GM21367 (cell line): ENCODE measurements around the gene SLC22A31.

Source experiments
- ATAC-seq: cut with Tn5 transposase; IDR thresholded peaks from one replicate; pipeline ENCODE4 v1.9.1; 2021; ENCODE audit not compliant: unreplicated experiment

Gene SLC22A31

DNA sequence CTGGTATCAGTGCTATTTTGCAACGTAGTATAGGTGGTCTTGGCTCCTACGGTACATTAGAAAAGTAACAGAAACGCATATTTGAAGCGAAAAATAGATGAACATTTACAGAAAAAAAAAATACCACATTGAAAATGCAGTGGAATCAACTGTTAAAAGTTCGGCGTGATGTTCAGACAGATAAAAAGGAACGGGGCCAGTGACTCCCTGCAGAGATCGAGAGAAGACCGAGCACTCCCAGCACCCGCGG, 16.7 kb upstream of the SLC22A31 start:
- no peak for ATAC-seq

DNA sequence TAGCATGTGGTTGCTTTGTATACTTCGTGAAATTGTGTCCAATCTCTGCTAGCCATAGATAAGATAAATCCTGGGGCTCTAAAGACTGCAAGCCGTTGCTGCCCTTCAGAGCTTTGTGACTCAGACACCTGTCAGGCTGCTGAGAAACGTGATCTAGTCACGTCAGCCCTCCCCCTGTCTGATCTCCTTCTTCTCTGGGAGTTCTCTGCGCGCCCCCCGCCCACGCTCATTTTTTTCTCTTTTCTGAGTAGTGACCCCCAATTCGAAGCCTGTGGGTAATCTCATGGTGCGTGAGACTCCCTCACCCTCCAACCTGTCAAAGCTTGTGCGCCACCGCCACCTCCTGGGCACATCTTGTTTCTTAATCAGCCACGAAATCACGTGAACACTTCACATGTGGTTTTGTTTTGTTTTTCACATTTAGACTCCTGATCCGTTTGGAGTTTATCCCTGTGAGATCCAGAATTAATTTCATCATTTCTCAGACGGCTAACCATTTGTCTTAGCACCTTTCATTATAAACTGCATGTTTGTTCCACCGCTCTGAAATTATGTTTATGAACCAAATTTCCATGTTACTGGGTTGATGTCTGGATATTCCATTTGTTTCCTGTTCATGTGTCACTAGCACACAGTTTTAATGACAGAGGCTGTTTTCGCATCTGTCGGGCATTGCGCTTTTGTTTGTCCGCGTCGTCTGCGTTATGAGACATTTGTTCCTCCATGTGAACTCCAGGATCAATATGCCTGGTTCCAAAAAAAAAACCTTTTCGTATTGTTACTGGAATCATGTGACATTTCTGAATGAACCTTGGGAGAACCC, 16.2 kb upstream of the SLC22A31 start:
- ATAC-seq: no peak

DNA sequence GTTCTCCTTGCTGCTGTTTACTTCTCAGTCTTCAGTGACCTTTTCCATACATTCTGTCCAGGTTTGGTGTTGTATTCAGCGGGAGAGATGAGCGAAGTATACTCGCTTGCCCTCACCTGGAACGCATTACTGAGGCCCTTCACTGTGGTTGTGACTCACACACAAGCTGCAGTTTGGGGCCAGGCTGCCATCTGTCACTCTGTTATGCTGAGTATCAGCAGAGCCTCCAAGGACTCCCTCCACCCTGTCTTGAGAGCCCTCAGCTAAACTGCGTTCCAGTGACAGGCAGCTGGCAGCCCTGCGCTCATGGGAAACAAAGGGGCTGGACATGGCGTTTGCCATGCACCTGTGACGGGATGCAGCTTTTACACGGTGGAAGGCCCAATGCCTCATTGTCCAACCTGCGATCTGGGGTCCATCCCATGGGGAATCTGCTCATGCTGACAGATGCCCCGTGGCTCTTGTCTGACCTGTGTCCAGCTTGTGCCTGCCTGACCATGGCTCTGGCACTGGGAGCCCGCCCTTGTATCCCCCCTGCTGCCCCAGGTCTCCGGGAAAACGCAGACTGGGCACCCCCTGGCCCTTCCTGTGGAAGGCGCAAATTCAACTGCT, 10.7 kb upstream of the SLC22A31 start:
- no peak for ATAC-seq

DNA sequence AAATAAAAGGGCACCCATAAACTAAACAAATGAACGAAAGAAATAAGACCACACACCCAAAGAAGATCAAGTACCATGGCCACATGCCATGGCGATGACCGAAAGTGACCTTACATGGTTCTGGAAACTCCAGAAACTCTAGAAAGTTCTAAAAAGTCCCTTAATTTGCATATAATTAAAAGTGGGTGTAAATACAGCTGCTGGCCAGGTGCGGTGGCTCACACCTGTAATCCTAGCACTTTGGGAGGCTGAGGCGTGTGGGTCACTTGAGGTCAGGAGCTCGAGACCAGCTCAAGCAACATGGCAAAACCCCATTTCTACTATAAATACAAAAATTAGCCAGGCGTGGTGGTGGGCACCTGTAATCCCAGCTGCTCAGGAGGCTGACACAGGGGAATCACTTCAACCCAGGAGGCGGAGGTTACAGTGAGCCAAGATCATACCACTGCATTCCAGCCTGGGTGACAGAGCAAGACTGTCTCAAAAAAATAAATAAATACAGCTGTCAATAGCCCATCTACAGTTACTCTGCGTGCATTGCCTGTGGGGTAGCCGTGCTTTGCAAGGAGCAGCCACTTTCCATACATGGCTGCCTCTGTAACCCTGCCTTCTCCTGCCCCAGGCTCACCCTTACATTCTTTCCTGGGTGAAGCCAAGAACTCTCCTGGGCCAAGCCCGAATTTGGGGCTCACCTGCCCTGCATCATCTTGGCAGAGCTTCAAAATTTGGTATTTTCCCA, 10.0 kb upstream of the SLC22A31 start:
- ATAC-seq: no peak

DNA sequence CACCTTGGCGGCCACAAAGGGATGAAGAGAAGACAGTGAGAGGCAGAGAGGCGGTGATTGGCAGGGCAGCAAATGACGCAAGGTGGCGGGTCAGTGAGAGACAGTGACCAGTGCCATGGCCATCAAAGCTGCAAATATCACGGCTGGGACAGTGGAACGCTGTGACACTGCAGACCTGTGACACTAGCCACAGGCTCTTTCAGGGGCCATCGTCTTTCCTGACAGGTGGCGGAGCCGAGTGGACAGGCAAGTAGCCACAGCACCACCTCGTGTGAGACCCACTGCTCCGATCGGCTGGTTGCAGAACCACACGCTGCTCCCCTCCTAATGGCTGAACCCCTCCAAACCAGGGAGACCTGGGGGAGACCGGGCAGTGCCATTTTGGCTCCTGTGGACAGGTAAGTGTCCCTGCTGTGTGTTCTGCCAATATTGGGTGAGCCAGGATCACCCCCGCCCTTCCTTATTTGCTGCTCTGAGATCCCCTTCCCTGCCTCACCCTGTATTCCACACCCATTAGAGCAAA, 9.2 kb upstream of the SLC22A31 start:
- no peak for ATAC-seq

DNA sequence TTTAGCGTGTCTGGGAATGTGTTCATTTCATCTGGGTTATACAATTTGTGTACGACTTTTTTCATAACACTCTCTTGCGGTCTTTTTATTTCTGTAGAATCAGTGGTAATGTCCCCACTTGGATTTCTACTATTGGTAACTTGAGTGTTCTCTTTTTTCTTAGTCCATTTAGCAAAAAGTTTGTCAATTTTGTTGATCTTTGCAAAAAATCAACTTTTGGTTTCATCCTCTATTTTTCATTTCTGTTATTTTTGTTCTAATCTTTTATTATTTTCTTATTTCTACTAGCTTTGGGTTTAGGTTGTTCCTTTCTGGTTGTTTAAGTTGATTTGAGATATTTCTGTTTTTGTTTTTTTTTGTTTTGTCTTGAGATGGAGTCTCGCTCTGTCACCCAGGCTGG, 7.7 kb upstream of the SLC22A31 start:
- no peak for ATAC-seq

DNA sequence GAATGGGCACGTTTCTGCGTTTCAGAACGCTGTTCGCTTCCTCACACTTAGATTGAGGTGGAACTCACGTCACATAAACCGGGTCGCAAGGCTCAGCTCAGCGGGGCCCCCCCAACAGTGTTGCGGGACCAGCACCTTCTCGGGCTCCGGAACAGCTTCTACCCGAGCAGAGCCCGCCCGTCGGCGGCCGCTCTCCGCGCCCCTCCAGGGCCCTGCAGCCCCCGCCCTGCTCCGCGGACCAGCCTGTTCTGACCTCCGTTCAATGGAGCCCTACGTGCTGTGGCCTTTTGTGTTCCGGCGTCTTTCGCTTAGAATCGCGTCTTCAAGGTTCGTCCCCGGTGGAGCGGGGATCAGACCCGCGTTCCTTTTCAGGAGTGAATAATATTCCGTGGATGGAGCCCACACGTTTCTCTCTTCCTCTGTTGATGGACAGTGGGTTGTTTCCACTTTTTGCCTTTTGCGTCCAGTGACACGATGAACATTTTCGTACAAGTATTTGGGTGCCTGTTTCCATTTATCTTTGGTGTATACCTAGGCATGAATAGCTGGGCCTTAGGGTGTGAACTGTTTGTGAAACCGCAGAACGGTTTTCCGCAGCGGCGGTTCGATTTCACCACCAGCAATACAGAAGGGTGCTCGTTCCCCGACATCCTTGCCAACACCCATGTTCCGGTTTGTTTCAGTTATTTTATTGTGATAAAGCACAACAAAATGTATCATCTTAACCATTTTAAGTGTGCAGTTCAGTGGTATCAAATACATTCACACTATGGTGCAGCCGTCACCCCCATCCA, 2.3 kb upstream of the SLC22A31 start:
- ATAC-seq: no peak

DNA sequence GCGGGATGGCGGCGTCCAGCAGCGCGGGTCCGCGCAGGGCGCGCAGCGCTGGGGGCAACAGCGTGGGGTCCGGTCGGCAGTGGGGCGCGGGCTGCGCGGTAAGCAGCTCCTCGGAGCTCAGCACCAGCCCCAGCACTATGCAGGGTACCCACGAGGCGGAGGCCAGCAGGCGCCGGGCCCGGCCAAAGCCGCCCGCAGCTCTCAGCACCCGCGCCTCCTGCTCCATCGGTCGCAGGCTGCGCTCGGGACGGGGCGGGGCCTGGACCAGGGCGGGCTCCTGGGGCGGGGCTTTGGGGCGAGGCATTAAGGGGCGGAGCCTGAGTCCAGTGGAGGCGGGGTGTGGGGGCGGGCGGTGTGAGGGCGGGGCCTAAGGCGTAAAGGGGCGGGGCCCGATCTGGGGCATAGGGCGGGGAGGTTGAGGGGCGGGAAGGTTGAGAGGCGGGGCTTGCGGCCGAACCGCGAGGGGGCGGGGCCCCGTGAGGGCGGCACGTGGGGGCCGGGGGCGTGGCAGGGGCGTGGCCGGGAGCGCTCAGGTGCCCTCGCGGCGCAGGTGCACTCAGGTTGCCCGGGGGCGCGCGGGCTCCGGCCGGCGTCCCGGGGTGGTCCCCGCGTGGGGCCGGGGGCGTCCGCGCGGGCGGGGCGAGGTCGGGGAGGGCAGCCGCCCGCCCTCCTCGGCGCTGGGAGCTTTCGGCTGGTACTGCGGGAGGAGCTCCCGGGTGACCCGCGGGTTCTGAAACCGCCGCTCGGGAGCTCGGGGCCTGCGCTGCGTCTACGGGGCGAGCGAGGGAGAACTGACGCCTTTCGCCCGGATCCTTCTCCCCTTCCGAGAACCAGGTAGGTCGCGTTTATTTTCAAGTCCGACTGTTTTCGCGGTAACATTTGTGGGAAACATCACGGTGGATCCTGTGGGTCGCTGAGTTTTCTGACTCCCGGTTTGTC, 1.4 kb upstream of the SLC22A31 start:
- ATAC-seq: no peak

DNA sequence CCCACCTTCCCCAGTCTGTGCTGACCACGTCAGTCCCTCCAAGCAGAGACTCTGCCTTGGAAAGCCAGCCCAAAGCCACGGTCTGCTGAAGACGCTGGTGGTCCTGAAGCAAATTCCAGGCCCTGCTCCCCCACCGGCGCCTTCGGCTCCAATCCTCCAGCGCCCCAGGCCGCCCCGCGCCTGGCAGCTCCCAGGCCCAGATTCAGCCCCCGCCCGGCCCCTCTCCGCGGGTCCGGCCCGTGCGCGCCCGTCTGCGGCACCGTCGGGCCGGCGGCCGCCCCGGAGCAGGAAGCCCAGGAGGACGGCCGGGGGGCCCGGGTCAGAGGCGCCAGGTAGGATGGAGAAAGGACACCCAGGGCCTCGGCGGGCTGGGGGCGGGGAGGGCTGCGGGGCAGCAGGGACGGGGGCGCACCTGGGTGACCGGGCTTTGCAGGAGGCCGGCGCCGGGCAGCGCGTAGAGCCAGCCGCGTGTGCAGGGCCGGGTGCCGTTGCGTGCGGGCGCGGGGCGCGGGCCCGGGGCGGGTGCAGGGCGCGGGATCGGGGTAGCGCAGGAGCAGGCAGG, 594 bp upstream of the SLC22A31 start:
- no peak for ATAC-seq

DNA sequence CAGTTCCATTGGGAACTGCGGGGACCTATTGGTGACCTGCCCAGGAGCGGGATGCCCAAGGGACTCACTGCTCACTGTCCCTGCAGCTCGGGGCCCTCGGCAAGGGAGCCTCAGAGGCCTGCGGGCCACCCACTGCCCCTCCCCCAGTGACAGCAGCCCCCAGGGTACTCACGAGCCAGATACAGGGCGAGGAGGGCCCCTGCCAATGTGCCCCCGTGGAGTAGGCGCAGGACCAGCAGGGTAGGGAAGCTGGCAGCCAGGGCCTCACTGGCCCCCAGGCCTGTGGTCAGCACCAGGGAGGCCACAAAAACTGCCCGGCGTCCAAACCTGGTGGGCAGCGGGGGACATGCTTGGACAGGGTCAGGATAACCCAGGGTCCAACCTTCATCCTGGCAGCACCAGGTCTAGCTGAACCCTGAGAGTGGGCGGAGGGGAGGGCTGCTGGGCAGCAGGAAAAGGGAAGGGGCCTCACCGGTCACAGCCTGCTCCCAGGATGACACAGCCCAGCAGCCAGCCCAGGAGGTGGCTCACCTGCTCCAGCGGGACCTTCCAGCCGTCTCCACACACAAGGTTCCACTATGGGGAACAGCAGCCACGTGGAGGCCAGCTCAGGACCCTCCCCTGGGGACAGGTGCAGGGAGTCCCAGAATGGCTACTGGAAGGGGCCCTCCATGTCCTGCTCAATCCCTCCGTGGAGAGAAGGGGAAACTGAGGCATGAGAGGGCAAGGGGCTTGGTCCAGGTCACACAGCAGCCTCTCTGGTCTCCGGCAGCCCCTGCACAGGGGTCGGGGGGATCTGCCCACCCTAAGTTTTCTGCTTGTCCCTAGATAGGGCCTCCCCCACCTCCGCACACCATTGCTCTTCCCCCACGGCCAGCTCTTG, 855 bp downstream of the SLC22A31 start:
- ATAC-seq: no peak

DNA sequence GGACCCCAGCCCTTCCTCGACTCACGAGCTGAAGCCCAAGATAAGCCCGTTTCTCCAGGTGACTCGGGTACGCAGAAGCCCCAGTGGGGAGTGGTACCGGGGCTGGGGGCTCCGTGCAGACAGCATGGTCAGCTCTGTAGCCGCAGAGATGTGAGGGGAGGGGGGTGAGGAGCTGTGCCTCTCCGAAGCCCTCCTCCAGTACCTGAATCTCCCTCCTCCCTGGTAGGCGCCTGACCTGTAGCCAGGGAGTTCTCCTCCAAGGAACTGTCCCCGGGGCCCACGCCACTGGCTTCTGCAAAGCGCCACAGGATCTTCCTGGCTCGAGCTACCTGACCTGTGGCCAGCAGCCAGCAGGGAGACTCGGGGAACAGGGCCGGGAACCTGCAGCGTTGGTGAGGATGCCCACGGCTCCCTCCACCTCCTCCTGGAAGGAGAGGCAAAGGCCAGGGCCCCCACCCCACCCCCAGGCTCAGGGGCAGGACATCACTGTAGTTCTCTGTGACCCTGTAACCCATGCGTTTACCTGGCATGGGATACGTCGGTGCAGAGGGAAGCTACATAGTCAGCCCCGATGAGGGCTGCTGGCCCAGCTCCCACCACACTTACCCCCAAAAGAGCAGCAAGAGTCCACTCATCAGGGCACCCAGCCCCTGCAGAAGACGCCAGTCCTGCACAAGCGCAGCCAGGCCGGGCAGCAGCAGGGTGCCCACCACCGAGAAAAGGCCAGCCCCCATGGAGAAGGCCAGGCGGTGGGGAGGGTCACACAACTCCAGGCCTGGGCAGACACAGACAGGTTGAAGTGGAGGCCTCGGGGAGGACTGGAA, 1.7 kb downstream of the SLC22A31 start:
- ATAC-seq: no peak

DNA sequence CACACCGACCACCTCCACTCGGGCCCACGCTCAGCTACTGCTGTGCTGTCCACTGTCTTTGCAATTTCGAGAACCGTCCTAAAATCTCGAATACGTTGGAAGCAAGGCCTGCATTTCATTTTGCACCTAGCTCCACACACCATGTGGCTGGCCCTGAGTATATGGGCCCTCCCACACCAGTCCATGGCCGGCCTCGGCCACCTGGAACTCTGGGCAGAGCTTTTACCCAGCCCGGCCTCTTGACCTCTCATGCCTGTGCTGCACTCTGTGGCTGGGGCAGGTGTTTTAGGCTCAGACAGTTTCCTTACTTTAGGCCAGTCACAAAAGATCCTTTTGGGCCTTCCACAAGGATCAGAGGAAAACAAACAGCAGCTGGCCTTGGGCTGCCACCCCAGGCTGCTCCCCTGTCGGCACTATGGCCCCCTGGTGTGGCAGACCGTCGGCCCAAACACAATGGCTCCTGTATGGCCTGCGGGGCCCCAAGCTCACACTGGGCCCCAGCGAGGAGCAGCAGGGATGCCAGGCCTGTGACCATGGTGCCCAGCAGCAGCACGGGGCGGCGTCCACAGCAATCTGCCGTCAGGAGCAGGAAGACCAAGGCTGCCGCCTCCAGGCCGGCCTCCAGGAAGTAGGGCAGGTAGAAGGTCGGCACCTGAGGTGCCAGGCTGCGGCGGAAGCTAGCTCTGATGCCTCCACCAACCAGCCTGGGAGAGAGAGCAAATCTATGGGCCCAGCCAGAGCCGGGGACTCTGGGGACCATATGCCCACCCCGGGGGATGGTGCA, 2.5 kb downstream of the SLC22A31 start:
- no peak for ATAC-seq

DNA sequence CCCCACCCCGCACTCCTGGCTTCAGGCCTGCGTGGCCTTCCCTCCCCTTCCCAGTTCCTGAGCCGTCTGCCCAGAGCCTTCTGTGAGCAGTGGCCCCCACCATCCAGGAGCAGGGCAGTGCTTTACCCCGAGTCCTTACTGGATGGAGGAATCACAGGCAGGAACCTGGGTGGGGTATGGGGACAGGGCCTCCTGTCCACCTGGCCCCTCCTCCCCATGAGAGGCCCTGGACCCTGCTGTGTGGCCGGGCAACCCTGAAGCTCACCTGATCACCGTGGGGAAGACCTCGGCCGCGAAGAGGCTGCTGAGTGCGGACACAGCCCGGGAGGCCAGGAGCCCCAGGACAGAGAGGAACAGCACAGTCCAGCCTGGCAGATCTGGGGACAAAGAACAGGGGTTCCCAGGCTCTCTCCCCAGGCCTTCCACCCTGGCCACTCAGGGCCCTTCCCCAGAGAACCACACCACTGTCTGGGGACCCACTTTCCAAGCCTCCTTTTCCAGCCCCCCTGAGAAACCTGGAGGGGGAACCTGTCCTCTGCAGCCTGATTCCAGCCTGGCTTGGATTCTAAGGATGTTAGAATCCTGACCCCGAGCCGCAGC, 3.2 kb downstream of the SLC22A31 start:
- no peak for ATAC-seq

DNA sequence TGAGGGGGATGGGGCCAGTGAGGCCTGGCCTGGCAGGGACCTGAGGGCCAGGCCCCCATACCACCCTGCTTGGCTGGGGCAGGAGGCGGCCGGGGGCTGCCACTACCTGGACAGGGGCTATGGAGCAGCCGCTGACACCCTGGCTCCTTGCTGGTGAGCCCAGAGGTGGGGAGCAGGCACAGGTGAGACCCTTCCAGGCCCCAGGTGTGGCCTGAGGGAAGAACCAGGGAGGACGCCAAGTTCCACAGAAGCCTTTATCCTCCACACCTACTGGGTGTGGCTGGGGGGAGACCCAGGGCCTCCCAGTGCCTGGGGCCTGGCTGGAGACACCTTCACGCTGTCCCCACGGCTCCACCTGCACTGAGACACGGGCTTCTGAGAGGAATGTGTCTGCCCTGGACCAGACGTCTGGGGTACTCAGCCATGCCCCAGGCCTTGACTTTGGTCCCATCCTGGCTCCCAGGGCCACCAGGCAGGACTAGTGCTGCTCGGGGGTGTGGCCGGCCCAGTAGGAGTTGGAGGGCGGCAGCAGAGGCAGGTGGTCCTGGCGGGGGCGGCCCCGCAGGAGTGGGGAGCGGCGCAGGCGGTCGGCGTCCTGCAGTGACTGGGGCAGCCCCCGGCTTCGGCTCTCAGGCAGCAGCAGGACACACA, 4.7 kb downstream of the SLC22A31 start:
- ATAC-seq: no peak

DNA sequence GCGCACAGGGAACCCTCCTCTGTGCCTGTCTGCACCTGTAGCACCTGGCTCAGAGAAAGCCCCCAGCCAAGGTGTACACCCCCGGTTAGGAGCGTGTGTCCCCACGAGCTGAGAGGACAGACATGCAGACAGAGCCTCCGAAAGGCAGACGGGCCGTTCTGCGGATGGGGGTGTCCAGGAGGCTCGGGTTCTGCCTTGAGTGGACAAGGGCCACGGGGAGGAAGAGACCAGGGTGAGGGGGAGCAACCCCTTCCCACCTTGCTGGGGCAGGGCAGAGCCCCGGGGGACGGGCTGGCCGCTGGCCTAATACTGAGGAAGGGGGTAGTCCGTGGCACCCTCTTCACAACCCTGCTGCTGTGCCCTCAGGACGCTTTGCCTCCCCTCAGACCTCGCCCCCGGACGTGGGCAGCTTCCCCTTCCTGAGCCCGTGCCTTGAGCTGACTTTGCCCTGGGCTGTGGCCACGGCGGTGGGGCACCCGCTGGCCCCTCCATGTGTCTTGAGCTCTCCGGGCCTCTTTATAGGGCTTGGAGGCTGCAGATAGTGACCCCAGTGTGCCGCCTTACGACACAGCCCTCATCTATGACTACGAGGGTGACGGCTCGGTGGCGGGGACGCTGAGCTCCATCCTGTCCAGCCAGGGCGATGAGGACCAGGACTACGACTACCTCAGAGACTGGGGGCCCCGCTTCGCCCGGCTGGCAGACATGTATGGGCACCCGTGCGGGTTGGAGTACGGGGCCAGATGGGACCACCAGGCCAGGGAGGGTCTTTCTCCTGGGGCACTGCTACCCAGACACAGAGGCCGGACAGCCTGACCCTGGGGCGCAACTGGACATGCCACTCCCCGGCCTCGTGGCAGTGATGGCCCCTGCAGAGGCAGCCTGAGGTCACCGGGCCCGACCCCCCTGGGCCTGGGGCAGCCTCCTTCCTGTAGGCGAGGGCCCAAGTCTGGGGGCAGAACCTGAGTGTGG, 5.7 kb downstream of the SLC22A31 start:
- no peak for ATAC-seq
